Endothelial cell (in vitro differentiated cells): ENCODE data around the gene OTOF. TPM values are rescaled to one million over a fixed set of nuclear protein-coding genes. Genes with fewer than 3 reads are reported as not detected.

Experiments
- DNase-seq: peaks from one replicate; pipeline ENCODE4 v3.0.0; 2021; ENCODE audit warnings: low spot score
- H3K27ac Mint-ChIP-seq: one replicate; pipeline ENCODE4 v1.8.0; 2021; ENCODE audit warnings: mixed read lengths, inconsistent platforms; ENCODE audit not compliant: unreplicated experiment
- H3K27me3 Mint-ChIP-seq: one replicate; pipeline ENCODE4 v1.8.0; 2021; ENCODE audit warnings: mild to moderate bottlenecking, moderate library complexity, mixed read lengths, inconsistent platforms; ENCODE audit not compliant: unreplicated experiment
- H3K36me3 Mint-ChIP-seq: one replicate; pipeline ENCODE4 v1.8.0; 2021; ENCODE audit warnings: mild to moderate bottlenecking, low read depth, mixed read lengths, inconsistent platforms; ENCODE audit not compliant: unreplicated experiment
- H3K4me1 Mint-ChIP-seq: one replicate; pipeline ENCODE4 v1.8.0; 2021; ENCODE audit warnings: mild to moderate bottlenecking, mixed read lengths, inconsistent platforms; ENCODE audit not compliant: unreplicated experiment
- H3K4me3 Mint-ChIP-seq: one replicate; pipeline ENCODE4 v1.8.0; 2021; ENCODE audit warnings: mild to moderate bottlenecking, mixed read lengths, inconsistent platforms; ENCODE audit not compliant: unreplicated experiment
- H3K9me3 Mint-ChIP-seq: one replicate; pipeline ENCODE4 v1.8.0; 2021; ENCODE audit warnings: mixed read lengths, inconsistent platforms; ENCODE audit not compliant: unreplicated experiment
- CTCF ChIP-seq: fragments of 200-600 bp; sonication (generic); IDR thresholded peaks from one replicate; pipeline ENCODE4 v1.5.0; 2021; ENCODE audit warnings: antibody characterized with exemption; ENCODE audit not compliant: unreplicated experiment
- total RNA-seq: library from RNA; stranded (reverse); fragmentation: NEBNext Ultra II Directional; extraction: Animal tissue kit (Norgen Biotek cat#: 25700); gene quantifications from one replicate; pipeline ENCODE4 v1.2.1, GENCODE V29; 2021; ENCODE audit not compliant: unreplicated experiment

The OTOF gene
- total RNA-seq, 1 donor from 2014 or later: 0.13 TPM

- no peak overlapping the region for H3K4me3 Mint-ChIP-seq
- no peak for TF ChIP-seq CTCF
- H3K4me1 Mint-ChIP-seq: no peaks in the 10 kb centered on the region
- H3K27ac Mint-ChIP-seq: no peak overlapping the region
- H3K27me3 Mint-ChIP-seq: peaks cover 4% of the 10 kb centered on the region
- no peak for DNase-seq
- no peaks in the 10 kb centered on the region for H3K36me3 Mint-ChIP-seq
- H3K9me3 Mint-ChIP-seq: no peaks in the 10 kb centered on the region
Measured at GRCh38 chr2:26461601-26462023, 16.3 kb downstream of the OTOF start.

GRCh38 chr2:26460613-26461031 lies 17.3 kb downstream of the OTOF start:
- no peak for DNase-seq
- H3K36me3 Mint-ChIP-seq: no peaks in the 10 kb centered on the region
- no peak overlapping the region for H3K27ac Mint-ChIP-seq
- no peaks in the 10 kb centered on the region for H3K9me3 Mint-ChIP-seq
- H3K4me3 Mint-ChIP-seq: no peak overlapping the region
- no peak for TF ChIP-seq CTCF
- peaks cover 9% of the 10 kb centered on the region for H3K4me1 Mint-ChIP-seq
- H3K27me3 Mint-ChIP-seq: peaks cover 4% of the 10 kb centered on the region

- Mint-ChIP-seq H3K4me1 (peaks cover 15% of the 10 kb centered on the region), H3K27ac (no peak overlapping the region), H3K9me3 (no peaks in the 10 kb centered on the region), H3K36me3 (no peaks in the 10 kb centered on the region), H3K27me3 (peaks cover 2% of the 10 kb centered on the region), H3K4me3 (no peak overlapping the region)
- DNase-seq: no peak
- no peak for TF ChIP-seq CTCF
Measured at GRCh38 chr2:26459991-26460612, 17.8 kb downstream of the OTOF start.

- Mint-ChIP-seq H3K4me3 (no peak overlapping the region), H3K9me3 (peaks cover 6% of the 10 kb centered on the region), H3K27me3 (peaks cover 7% of the 10 kb centered on the region), H3K27ac (no peak overlapping the region), H3K4me1 (peaks cover 27% of the 10 kb centered on the region), H3K36me3 (peaks cover 5% of the 10 kb centered on the region)
- no peak for DNase-seq
- TF ChIP-seq CTCF: no peak
Measured at GRCh38 chr2:26458365-26459042, 19.4 kb downstream of the OTOF start.

GRCh38 chr2:26457695-26458364 lies 20.1 kb downstream of the OTOF start:
- H3K4me3 Mint-ChIP-seq: no peak overlapping the region
- H3K27ac Mint-ChIP-seq: no peak overlapping the region
- peaks cover 6% of the 10 kb centered on the region for H3K9me3 Mint-ChIP-seq
- peaks cover 34% of the 10 kb centered on the region for H3K4me1 Mint-ChIP-seq
- H3K27me3 Mint-ChIP-seq: peaks cover 10% of the 10 kb centered on the region
- TF ChIP-seq CTCF: no peak
- DNase-seq: no peak
- peaks cover 5% of the 10 kb centered on the region for H3K36me3 Mint-ChIP-seq
